H1 (cell line): ENCODE measurements around the gene CAMSAP1. TPM values are rescaled to one million over a fixed set of nuclear protein-coding genes. Genes with fewer than 3 reads are reported as not detected.

ENCODE experiments used
- CEBPB ChIP-seq: IDR thresholded peaks from 2 replicates; pipeline ENCODE4 v1.6.1; 2012; ENCODE audit warnings: low read depth, low read length
- CTBP2 ChIP-seq: IDR thresholded peaks from 2 replicates; pipeline ENCODE4 v1.7.0; 2011; ENCODE audit warnings: borderline replicate concordance, mild to moderate bottlenecking, moderate library complexity, mixed read lengths, low read length; ENCODE audit not compliant: insufficient read depth, insufficient read length
- FOSL1 ChIP-seq: IDR thresholded peaks from 2 replicates; pipeline ENCODE4 v1.6.1; 2011; ENCODE audit warnings: mild to moderate bottlenecking, low read depth, low read length, moderate library complexity; ENCODE audit not compliant: insufficient read depth
- HDAC6 ChIP-seq: IDR thresholded peaks from one replicate; pipeline ENCODE4 v1.7.1; 2012; ENCODE audit warnings: low read depth, mild to moderate bottlenecking, inconsistent platforms, low read length, moderate library complexity
- MAX ChIP-seq: IDR thresholded peaks from 2 replicates; pipeline ENCODE4 v1.6.1; 2012; ENCODE audit warnings: inconsistent platforms
- RBBP5 ChIP-seq: IDR thresholded peaks from 2 replicates; pipeline ENCODE4 v1.7.1; 2012; ENCODE audit warnings: low read depth, mild to moderate bottlenecking, inconsistent platforms, low read length, moderate library complexity, borderline replicate concordance
- SAP30 ChIP-seq: fragments of 300-600 bp; sonication (generic); IDR thresholded peaks from 2 replicates; pipeline ENCODE4 v1.7.1; 2012; ENCODE audit warnings: low read length, moderate library complexity, mild to moderate bottlenecking, inconsistent platforms; ENCODE audit not compliant: insufficient read depth, insufficient replicate concordance
- SIN3A ChIP-seq, 2 experiments: IDR thresholded peaks in 1 of 2; conservative IDR thresholded peaks in 1 of 2; 2 replicates each; pipeline ENCODE4 v1.6.1; 2011 to 2012; ENCODE audit warnings: low read length in 2 of 2, improper control_type of control experiment in 1 of 2, low read depth in 1 of 2, mild to moderate bottlenecking in 1 of 2
- polyA plus RNA-seq, 7 experiments: library from polyadenylated mRNA; depleted of rRNA in 3 of 7; stranded (reverse) in 5 of 7; unstranded in 2 of 7; fragments of >200 nt in 5 of 7; fragments of 200-250 nt in 2 of 7; gene quantifications; 1 replicate in 5 of 7; 2 replicates in 1 of 7; 4 replicates in 1 of 7; pipeline versions ENCODE4 v1.2.1 to v1.2.3, GENCODE V29; 2011 to 2013; ENCODE audit warnings: missing spikeins in 2 of 7, mixed read lengths in 2 of 7
- total RNA-seq: library from RNA; stranded (reverse); fragmentation: NEBNext Ultra II Directional; extraction: Animal tissue kit (Norgen Biotek cat#: 25700); gene quantifications from 2 replicates; pipeline ENCODE4 v1.2.1, GENCODE V29; 2021
- TF ChIP-seq, protein P1 (sequence below): fragments of 300-600 bp; sonication (generic); IDR thresholded peaks from 2 replicates; pipeline ENCODE4 v1.7.1; 2012; ENCODE audit warnings: low read length, moderate library complexity, mild to moderate bottlenecking, inconsistent platforms; ENCODE audit not compliant: insufficient replicate concordance

Gene CAMSAP1
- total and polyA plus RNA-seq, 2 of the 8 experiments (the other 6 are each of a cell fraction or from before 2014, with no cell fraction given): 13.4 to 44.0 TPM

GRCh38 chr9:135793221-135794056, 113.9 kb downstream of the CAMSAP1 start (continued):
- TF ChIP-seq, protein P1, sequence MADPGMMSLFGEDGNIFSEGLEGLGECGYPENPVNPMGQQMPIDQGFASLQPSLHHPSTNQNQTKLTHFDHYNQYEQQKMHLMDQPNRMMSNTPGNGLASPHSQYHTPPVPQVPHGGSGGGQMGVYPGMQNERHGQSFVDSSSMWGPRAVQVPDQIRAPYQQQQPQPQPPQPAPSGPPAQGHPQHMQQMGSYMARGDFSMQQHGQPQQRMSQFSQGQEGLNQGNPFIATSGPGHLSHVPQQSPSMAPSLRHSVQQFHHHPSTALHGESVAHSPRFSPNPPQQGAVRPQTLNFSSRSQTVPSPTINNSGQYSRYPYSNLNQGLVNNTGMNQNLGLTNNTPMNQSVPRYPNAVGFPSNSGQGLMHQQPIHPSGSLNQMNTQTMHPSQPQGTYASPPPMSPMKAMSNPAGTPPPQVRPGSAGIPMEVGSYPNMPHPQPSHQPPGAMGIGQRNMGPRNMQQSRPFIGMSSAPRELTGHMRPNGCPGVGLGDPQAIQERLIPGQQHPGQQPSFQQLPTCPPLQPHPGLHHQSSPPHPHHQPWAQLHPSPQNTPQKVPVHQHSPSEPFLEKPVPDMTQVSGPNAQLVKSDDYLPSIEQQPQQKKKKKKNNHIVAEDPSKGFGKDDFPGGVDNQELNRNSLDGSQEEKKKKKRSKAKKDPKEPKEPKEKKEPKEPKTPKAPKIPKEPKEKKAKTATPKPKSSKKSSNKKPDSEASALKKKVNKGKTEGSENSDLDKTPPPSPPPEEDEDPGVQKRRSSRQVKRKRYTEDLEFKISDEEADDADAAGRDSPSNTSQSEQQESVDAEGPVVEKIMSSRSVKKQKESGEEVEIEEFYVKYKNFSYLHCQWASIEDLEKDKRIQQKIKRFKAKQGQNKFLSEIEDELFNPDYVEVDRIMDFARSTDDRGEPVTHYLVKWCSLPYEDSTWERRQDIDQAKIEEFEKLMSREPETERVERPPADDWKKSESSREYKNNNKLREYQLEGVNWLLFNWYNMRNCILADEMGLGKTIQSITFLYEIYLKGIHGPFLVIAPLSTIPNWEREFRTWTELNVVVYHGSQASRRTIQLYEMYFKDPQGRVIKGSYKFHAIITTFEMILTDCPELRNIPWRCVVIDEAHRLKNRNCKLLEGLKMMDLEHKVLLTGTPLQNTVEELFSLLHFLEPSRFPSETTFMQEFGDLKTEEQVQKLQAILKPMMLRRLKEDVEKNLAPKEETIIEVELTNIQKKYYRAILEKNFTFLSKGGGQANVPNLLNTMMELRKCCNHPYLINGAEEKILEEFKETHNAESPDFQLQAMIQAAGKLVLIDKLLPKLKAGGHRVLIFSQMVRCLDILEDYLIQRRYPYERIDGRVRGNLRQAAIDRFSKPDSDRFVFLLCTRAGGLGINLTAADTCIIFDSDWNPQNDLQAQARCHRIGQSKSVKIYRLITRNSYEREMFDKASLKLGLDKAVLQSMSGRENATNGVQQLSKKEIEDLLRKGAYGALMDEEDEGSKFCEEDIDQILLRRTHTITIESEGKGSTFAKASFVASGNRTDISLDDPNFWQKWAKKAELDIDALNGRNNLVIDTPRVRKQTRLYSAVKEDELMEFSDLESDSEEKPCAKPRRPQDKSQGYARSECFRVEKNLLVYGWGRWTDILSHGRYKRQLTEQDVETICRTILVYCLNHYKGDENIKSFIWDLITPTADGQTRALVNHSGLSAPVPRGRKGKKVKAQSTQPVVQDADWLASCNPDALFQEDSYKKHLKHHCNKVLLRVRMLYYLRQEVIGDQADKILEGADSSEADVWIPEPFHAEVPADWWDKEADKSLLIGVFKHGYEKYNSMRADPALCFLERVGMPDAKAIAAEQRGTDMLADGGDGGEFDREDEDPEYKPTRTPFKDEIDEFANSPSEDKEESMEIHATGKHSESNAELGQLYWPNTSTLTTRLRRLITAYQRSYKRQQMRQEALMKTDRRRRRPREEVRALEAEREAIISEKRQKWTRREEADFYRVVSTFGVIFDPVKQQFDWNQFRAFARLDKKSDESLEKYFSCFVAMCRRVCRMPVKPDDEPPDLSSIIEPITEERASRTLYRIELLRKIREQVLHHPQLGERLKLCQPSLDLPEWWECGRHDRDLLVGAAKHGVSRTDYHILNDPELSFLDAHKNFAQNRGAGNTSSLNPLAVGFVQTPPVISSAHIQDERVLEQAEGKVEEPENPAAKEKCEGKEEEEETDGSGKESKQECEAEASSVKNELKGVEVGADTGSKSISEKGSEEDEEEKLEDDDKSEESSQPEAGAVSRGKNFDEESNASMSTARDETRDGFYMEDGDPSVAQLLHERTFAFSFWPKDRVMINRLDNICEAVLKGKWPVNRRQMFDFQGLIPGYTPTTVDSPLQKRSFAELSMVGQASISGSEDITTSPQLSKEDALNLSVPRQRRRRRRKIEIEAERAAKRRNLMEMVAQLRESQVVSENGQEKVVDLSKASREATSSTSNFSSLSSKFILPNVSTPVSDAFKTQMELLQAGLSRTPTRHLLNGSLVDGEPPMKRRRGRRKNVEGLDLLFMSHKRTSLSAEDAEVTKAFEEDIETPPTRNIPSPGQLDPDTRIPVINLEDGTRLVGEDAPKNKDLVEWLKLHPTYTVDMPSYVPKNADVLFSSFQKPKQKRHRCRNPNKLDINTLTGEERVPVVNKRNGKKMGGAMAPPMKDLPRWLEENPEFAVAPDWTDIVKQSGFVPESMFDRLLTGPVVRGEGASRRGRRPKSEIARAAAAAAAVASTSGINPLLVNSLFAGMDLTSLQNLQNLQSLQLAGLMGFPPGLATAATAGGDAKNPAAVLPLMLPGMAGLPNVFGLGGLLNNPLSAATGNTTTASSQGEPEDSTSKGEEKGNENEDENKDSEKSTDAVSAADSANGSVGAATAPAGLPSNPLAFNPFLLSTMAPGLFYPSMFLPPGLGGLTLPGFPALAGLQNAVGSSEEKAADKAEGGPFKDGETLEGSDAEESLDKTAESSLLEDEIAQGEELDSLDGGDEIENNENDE: no peak
- TF ChIP-seq RBBP5 (no peak), CEBPB (no peak), MAX (no peak), HDAC6 (no peak), SIN3A (conservative IDR thresholded peaks at IDR 0.05 in 1 of 2, IDR thresholded peaks at IDR 0.05 in 1 of 2; ENCODE audit: low read depth in 1 of 2, low read length in 2 of 2) (no peak), SAP30 (no peak), FOSL1 (no peak), CTBP2 (no peak)
